Parathyroid adenoma (tissue), 2 donors: Measurements from ENCODE around the gene ST6GALNAC3.

Experiments
- H2AFZ ChIP-seq: fragments of 300-600 bp; sonication (generic); one replicate; pipeline ENCODE4 v1.7.0; 2017; ENCODE audit warnings: antibody characterized with exemption, mild to moderate bottlenecking
- H3K27ac ChIP-seq: fragments of 300-600 bp; sonication (generic); one replicate; pipeline ENCODE4 v1.7.0; 2017
- H3K27me3 ChIP-seq: fragments of 300-600 bp; sonication (generic); one replicate; pipeline ENCODE4 v1.7.0; 2017; ENCODE audit warnings: low read length; ENCODE audit not compliant: control insufficient read depth, insufficient read depth
- H3K36me3 ChIP-seq: fragments of 300-600 bp; sonication (generic); one replicate; pipeline ENCODE4 v1.7.0; 2017; ENCODE audit warnings: low read length; ENCODE audit not compliant: control insufficient read depth, insufficient read depth
- H3K4me1 ChIP-seq: fragments of 300-600 bp; sonication (generic); one replicate; pipeline ENCODE4 v1.7.0; 2017; ENCODE audit warnings: control low read depth
- H3K4me2 ChIP-seq: fragments of 300-600 bp; sonication (generic); one replicate; pipeline ENCODE4 v1.7.0; 2017; ENCODE audit warnings: low read length
- H3K4me3 ChIP-seq: fragments of 300-600 bp; sonication (generic); one replicate; pipeline ENCODE4 v1.7.0; 2017; ENCODE audit warnings: low read depth, low read length
- H3K79me2 ChIP-seq: fragments of 300-600 bp; sonication (generic); one replicate; pipeline ENCODE4 v1.7.0; 2017; ENCODE audit warnings: control low read depth
- H3K9ac ChIP-seq: fragments of 300-600 bp; sonication (generic); one replicate; pipeline ENCODE4 v1.7.0; 2017; ENCODE audit warnings: mild to moderate bottlenecking
- H3K9me3 ChIP-seq: fragments of 300-600 bp; sonication (generic); one replicate; pipeline ENCODE4 v1.7.0; 2017; ENCODE audit warnings: low read length; ENCODE audit not compliant: control insufficient read depth
- TF ChIP-seq, protein P1 (sequence below): fragments of 300-600 bp; sonication (generic); IDR thresholded peaks from one replicate; pipeline ENCODE4 v1.7.0; 2017; ENCODE audit warnings: antibody characterized with exemption, mild to moderate bottlenecking
- donor health status: primary hyperparathyroidism.

The ST6GALNAC3 gene

DNA sequence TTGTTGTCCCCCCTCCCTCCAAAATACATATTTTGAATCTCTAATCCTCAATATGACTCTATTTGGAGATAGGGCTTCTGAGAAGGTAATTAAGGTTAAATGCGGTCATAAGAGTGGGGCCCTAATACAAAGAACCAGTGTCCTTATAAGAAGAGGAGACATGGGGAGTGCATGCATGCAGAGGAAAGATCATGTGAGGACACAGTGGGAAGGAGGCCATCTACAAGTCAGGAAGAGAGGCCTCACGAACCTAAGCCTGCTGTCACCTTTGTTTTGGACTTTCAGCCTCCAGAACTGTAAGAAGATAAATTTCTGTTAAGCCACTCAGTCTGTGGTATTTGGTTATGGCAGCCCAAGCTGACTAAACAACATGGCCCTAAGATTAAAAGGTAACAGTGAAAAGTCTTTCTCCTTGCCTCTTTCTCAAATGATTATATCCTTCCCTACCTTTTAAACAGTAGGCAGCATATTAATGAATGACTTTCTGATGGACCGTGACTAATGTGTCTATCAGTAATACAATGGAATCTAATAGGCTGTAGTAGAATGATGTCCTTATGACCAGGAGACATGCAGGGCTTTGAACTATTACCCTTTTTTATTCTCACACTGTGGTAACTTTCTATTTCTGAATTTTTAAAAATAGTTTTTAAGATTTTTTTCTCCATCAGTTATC is 40.6 kb upstream of the ST6GALNAC3 start:
- Histone ChIP-seq H3K27ac (no peak overlapping the region), H2AFZ (no peak overlapping the region), H3K79me2 (no peaks in the 10 kb centered on the region), H3K9ac (no peak overlapping the region), H3K4me1 (no peaks in the 10 kb centered on the region), H3K9me3 (no peaks in the 10 kb centered on the region), H3K36me3 (no peaks in the 10 kb centered on the region), H3K27me3 (no peaks in the 10 kb centered on the region), H3K4me3 (no peak overlapping the region), H3K4me2 (no peak overlapping the region)
- TF ChIP-seq, protein P1, sequence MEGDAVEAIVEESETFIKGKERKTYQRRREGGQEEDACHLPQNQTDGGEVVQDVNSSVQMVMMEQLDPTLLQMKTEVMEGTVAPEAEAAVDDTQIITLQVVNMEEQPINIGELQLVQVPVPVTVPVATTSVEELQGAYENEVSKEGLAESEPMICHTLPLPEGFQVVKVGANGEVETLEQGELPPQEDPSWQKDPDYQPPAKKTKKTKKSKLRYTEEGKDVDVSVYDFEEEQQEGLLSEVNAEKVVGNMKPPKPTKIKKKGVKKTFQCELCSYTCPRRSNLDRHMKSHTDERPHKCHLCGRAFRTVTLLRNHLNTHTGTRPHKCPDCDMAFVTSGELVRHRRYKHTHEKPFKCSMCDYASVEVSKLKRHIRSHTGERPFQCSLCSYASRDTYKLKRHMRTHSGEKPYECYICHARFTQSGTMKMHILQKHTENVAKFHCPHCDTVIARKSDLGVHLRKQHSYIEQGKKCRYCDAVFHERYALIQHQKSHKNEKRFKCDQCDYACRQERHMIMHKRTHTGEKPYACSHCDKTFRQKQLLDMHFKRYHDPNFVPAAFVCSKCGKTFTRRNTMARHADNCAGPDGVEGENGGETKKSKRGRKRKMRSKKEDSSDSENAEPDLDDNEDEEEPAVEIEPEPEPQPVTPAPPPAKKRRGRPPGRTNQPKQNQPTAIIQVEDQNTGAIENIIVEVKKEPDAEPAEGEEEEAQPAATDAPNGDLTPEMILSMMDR = no peak

DNA sequence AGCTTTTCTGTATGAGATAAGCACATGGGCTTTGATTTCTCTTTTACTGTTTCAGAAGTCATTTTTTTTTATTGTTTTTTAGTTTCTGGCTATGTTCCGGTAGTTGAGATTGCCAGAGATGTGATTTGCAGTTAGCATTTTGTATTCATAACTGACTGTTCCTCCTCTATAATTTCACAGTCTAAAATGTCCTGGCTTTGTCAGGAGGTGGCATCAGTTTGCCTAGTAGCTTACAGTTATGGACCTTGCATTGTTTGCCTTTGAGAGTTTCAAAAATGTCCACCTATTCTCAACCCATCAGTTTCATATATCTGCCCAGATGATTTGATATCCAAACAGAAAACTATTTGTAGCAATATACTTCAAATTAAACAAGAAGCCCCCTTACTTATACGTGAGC is 39.5 kb upstream of the ST6GALNAC3 start:
- no peak overlapping the region for H2AFZ ChIP-seq
- H3K79me2 ChIP-seq = no peaks in the 10 kb centered on the region
- no peak overlapping the region for H3K9ac ChIP-seq
- TF ChIP-seq, protein P1 = no peak
- no peaks in the 10 kb centered on the region for H3K4me1 ChIP-seq
- no peak overlapping the region for H3K27ac ChIP-seq
- H3K27me3 ChIP-seq = no peaks in the 10 kb centered on the region
- no peaks in the 10 kb centered on the region for H3K36me3 ChIP-seq
- no peak overlapping the region for H3K4me3 ChIP-seq
- H3K4me2 ChIP-seq = no peak overlapping the region
- H3K9me3 ChIP-seq = no peaks in the 10 kb centered on the region

DNA sequence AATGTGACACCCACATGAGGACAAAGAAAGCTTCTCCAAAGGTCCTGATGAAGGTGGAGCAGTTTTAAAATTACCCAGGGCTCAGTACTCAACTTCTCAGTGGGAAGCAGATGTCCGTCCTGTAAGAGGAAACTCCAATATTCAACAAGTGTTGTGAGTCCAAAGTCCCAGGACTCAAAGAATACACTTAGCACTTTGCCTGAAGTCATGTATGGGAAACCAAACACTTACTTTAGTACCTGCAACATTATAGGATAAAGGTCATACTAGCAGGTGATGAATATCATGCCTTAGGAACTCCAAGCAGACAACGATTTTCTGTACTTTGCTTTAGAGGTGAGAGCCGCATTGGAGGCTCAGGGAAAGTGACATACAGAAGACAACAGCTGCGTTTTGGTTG is 37.2 kb upstream of the ST6GALNAC3 start:
- Histone ChIP-seq H3K79me2 (no peaks in the 10 kb centered on the region), H3K9ac (no peak overlapping the region), H3K27ac (no peak overlapping the region), H3K4me2 (no peak overlapping the region), H3K9me3 (no peaks in the 10 kb centered on the region), H2AFZ (no peak overlapping the region), H3K27me3 (no peaks in the 10 kb centered on the region), H3K4me3 (no peak overlapping the region), H3K4me1 (no peaks in the 10 kb centered on the region), H3K36me3 (no peaks in the 10 kb centered on the region)
- TF ChIP-seq, protein P1 = no peak

DNA sequence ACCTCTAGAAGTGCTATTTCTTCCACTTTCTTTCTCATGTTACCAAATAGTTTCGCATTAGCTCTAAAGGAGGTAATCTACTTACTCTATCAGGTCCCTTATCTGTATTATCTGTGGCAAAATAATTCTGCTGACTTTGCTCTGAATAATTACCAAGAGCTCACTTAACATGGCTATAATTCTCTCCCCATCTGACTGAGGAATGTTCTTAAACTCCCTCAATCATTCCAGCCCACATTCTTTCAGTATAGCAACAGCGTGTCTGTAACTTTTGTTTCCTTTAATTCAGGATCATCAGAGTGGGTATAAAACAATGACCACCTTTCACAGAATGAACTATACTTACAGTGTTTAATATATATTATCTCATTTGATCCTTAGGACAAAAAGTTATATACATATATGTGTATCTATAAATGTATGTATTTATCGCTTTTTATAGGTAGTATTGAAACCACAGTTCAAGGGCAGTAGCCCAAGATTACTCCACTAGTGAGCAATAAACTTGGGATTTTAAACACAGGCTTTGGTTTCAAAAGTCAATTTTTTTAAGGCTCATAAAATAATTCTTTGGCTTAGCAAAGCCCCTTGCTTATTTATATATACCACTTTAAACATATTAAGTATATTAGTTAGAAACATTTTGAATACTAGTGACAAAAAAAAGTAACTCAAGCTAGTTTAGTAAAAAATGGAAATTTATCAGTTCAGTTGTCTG is 36.1 kb upstream of the ST6GALNAC3 start:
- TF ChIP-seq, protein P1 = no peak
- Histone ChIP-seq H3K9ac (no peak overlapping the region), H3K9me3 (no peaks in the 10 kb centered on the region), H3K36me3 (no peaks in the 10 kb centered on the region), H2AFZ (no peak overlapping the region), H3K4me3 (no peak overlapping the region), H3K4me1 (no peaks in the 10 kb centered on the region), H3K4me2 (peak overlapping the region; percentile 27), H3K27ac (no peak overlapping the region), H3K79me2 (no peaks in the 10 kb centered on the region), H3K27me3 (no peaks in the 10 kb centered on the region)

DNA sequence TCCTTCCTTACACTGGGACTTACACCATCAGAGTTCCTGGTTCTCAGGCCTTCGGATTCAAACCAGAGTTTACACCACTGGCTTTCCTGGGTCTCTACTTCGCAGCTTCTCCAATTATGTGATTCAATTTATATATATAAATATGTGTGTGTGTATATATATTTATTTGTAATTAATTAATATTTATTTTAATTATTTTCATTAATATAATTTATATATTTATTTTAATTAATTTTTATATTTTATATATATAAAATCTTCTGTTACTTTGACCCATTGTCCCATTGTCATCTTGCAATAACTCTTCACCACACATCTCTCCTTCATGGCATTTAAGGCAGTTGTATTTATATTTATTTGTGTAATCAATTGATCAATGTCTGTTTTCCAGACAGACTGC is 28.4 kb upstream of the ST6GALNAC3 start:
- Histone ChIP-seq H3K27me3 (no peaks in the 10 kb centered on the region), H3K9me3 (no peaks in the 10 kb centered on the region), H3K4me3 (no peak overlapping the region), H3K36me3 (no peaks in the 10 kb centered on the region), H3K27ac (no peak overlapping the region), H2AFZ (no peak overlapping the region), H3K79me2 (no peaks in the 10 kb centered on the region), H3K9ac (no peak overlapping the region), H3K4me1 (no peaks in the 10 kb centered on the region), H3K4me2 (no peak overlapping the region)
- TF ChIP-seq, protein P1 = no peak
